Tibial artery (tissue), 4 donors: ENCODE results near the gene ANGPTL2.

ENCODE experiments used
- DNase-seq, 2 donors: peaks; one replicate each; pipeline ENCODE4 v3.0.0-alpha.2; 2019
- H3K27ac ChIP-seq, 2 donors: fragments of 200-600 bp; sonication (generic) in 1 of 2; 1 replicate in 1 of 2; 2 replicates in 1 of 2; pipeline ENCODE4 v1.5.1; 2018 to 2019; ENCODE audit warnings: mild to moderate bottlenecking in 1 of 2
- H3K27me3 ChIP-seq, 2 donors: fragments of 200-600 bp; sonication (generic) in 1 of 2; one replicate each; pipeline versions ENCODE4 v1.5.1 to v1.6.0; 2016 to 2019
- H3K36me3 ChIP-seq, 3 donors: fragments of 200-600 bp; sonication (generic) in 2 of 3; one replicate each; pipeline ENCODE4 v1.5.1; 2016 to 2019; ENCODE audit warnings: mild to moderate bottlenecking in 2 of 3
- H3K4me1 ChIP-seq, 4 donors: fragments of 200-600 bp; sonication (generic) in 2 of 4; 1 replicate in 3 of 4; 2 replicates in 1 of 4; pipeline ENCODE4 v1.5.1; 2016 to 2019
- H3K4me3 ChIP-seq, 2 donors: fragments of 200-600 bp; sonication (generic) in 1 of 2; 1 replicate in 1 of 2; 2 replicates in 1 of 2; pipeline ENCODE4 v1.5.1; 2018 to 2019; ENCODE audit warnings: mild to moderate bottlenecking in 2 of 2
- H3K9me3 ChIP-seq, 3 donors: fragments of 200-600 bp; sonication (generic) in 1 of 3; one replicate each; pipeline ENCODE4 v1.5.1; 2016 to 2019
- intact Hi-C: fragments of 100-400 bp; cut with DNase I; formaldehyde crosslinking; loops from one replicate; pipeline ENCODE4 v1.15.0; 2023; ENCODE audit warnings: low total_unique reads
- TF ChIP-seq, protein P1 (sequence below), 2 experiments: fragments of 200-600 bp in 1 of 2; fragments of 450-650 bp in 1 of 2; IDR thresholded peaks; one replicate each; pipeline ENCODE4 v1.5.1; 2017 to 2019; ENCODE audit warnings: antibody characterized with exemption in 2 of 2, mild to moderate bottlenecking in 1 of 2, moderate library complexity in 1 of 2

The ANGPTL2 gene

DNA sequence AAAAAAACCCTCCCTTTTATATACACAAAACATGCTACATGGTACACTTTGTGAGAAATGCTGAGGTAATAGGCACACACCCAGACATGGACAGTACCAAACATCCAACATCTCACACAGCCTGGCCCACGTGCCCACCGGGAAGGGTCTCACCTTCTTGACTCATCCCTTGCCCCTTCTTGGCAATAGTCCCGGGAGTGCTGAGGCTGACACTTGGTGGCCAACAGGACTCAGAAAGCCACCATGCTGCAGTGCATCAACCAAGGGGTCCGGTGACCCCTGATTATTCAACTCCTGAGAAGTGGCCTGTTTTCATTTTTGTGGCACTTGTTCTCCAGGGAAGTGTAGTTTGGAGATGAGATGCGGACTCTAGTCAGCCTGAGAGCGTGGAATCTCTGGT lies 35.0 kb downstream of the ANGPTL2 start:
- DNase-seq: no peak
- no peak overlapping the region for H3K27ac ChIP-seq
- H3K4me3 ChIP-seq: no peak overlapping the region
- intact Hi-C loops: no loop called here
- no peaks in the 10 kb centered on the region for H3K27me3 ChIP-seq
- H3K4me1 ChIP-seq: peaks cover 0 to 10% (median 4%) of the 10 kb centered on the region in 4 donors
- H3K9me3 ChIP-seq: no peaks in the 10 kb centered on the region
- H3K36me3 ChIP-seq: peaks cover 14 to 59% (median 53%) of the 10 kb centered on the region in 3 donors
- TF ChIP-seq, protein P1, sequence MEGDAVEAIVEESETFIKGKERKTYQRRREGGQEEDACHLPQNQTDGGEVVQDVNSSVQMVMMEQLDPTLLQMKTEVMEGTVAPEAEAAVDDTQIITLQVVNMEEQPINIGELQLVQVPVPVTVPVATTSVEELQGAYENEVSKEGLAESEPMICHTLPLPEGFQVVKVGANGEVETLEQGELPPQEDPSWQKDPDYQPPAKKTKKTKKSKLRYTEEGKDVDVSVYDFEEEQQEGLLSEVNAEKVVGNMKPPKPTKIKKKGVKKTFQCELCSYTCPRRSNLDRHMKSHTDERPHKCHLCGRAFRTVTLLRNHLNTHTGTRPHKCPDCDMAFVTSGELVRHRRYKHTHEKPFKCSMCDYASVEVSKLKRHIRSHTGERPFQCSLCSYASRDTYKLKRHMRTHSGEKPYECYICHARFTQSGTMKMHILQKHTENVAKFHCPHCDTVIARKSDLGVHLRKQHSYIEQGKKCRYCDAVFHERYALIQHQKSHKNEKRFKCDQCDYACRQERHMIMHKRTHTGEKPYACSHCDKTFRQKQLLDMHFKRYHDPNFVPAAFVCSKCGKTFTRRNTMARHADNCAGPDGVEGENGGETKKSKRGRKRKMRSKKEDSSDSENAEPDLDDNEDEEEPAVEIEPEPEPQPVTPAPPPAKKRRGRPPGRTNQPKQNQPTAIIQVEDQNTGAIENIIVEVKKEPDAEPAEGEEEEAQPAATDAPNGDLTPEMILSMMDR (IDR thresholded peaks at IDR 0.05): no peak

DNA sequence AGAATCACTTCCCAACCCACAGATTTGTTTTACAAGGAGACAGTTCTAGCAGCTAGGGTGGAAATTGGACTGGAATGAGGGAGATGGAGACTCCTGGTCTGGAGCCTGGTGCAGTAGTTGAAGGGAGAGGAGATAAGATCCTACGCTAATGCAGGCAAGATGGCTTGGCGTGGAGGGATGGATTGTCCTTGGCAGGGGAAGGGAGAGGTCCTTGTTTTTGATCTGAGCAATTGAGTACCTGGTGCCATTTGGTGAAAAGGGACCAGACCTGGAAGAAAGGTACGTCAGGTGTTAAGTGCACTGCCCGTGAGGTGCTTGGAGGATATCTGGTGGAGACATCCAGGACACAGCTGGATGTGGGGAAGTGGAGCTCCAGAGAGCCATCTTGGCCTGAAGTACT lies 35.7 kb downstream of the ANGPTL2 start:
- intact Hi-C loops: no loop called here
- TF ChIP-seq, protein P1 (IDR thresholded peaks at IDR 0.05): no peak
- Histone ChIP-seq H3K36me3 (peaks cover 7 to 53% (median 48%) of the 10 kb centered on the region in 3 donors), H3K4me3 (no peak overlapping the region), H3K4me1 (peaks cover 0 to 10% (median 4%) of the 10 kb centered on the region in 4 donors), H3K9me3 (no peaks in the 10 kb centered on the region), H3K27ac (no peak overlapping the region), H3K27me3 (no peaks in the 10 kb centered on the region)
- no peak for DNase-seq

DNA sequence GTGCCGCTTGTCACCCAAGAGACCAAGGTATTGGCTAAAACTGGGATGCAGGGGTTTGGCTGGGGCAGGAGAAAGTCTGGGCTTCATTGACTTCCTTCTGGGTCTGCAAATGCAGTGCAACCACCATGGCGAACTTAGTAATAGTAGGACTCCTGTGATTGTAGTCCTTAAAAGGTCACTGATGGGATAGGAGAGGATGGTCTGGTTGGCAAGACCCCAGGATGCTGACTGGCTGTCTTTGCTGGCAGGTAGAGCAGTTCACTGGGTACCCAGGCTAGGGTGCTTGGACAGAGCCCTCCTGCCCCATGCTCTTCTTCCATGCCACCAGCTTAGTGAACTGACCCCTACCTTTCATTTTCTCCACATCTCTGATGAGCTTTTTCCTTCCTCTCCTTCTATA lies 37.2 kb downstream of the ANGPTL2 start:
- Histone ChIP-seq H3K27me3 (no peaks in the 10 kb centered on the region), H3K4me1 (peaks cover 0 to 5% (median 3%) of the 10 kb centered on the region in 4 donors), H3K27ac (no peak overlapping the region), H3K36me3 (peaks cover 6 to 37% (median 32%) of the 10 kb centered on the region in 3 donors), H3K4me3 (no peak overlapping the region), H3K9me3 (no peaks in the 10 kb centered on the region)
- intact Hi-C loops: no loop called here
- no peak for DNase-seq
- TF ChIP-seq, protein P1 (IDR thresholded peaks at IDR 0.05): no peak

DNA sequence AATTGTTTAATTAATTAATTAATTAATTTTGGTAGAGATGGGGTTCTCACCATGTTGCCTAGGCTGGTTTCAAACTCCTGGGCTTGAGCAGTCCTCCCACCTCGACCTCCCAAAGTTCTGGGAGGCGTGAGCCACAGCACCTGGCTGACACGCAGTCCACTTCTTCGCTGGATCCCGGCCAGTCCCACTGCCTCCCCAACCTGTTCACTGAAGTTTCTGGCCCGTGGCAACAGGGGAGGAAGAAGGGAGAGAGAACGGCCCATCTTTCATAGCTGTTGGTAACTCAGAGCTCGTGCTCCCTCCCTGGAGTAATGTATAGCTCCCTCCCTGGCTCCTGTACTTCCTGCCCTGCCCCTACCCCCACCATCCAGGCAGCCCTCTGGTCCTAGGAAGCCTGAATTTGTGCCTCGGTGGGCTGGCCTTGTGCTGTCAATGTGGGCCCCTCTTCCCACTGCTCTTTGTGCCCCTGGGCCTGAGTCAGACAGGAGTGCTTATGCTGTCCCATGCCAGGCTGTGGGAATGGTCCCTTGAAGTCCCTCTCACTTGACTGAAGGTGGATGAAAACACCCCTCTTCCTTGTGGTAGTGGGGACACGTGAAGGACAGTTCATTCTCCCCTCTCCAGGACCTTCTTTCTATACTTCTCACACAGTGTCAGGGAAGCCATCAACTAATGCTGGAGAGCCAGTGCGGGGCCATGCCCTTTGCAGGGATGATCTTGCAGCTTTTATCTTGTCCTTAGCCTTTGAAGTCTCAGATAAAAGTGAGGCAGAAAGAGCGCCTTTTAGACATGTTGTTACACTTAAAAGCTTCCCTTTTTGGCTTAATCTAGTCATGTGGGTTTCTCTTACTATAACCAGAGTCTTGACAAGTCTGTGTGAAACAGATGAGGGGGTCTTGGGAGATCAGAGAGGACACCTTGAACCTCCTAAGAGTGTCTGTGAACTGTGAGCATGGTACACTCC lies 38.1 kb downstream of the ANGPTL2 start:
- DNase-seq: no peak
- H3K27me3 ChIP-seq: no peaks in the 10 kb centered on the region
- peaks cover 6 to 30% (median 26%) of the 10 kb centered on the region in 3 donors for H3K36me3 ChIP-seq
- H3K4me1 ChIP-seq: peaks cover 0 to 4% (median 0%) of the 10 kb centered on the region in 4 donors
- no peak overlapping the region for H3K27ac ChIP-seq
- no peaks in the 10 kb centered on the region for H3K9me3 ChIP-seq
- TF ChIP-seq, protein P1 (IDR thresholded peaks at IDR 0.05): no peak
- intact Hi-C loops: no loop called here
- no peak overlapping the region for H3K4me3 ChIP-seq

DNA sequence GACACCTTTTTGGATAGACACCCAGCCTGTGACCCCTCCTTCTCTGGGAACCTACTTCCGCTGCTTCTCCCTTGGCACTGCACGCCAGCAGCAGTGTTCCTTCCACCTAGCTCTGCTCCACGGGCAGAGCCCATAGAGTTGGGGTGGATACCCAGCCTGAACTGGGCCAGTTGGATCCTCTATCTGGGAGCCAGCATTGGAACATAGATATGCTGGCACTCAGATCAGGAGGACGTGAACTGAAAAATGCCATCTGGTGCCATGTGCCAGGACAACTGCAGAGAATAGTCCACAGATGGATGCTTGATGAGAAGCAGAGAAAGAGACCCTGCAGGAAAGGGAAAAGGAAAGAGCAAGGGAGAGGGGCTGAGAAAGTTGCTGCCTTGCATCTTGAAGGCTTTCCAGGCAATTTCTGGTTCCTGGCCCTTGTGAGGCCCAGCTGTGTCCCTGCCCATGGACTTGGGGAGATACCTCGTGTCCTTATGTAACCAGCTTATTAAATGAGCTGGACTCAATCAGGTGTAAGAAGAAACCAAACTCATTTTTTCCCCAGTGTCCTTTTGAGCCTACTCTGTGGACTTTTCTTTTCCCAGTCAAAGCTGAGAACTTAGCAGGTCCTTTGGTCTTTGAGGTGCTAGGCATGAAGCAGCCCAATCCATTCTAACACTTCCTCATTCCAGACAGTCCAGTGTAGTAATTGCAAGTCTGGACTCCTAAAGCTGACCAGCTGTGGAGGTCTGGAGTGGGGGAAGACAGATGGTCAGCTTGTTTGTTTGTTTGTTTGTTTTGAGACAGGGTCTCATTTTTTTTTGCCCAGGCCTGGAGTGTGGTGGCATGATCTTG lies 39.1 kb downstream of the ANGPTL2 start:
- TF ChIP-seq, protein P1 (IDR thresholded peaks at IDR 0.05): no peak
- H3K9me3 ChIP-seq: no peaks in the 10 kb centered on the region
- no peak for DNase-seq
- H3K36me3 ChIP-seq: peaks cover 6 to 20% (median 16%) of the 10 kb centered on the region in 3 donors
- no peak overlapping the region for H3K4me3 ChIP-seq
- H3K4me1 ChIP-seq: no peaks in the 10 kb centered on the region
- intact Hi-C loops: no loop called here
- H3K27me3 ChIP-seq: no peaks in the 10 kb centered on the region
- no peak overlapping the region for H3K27ac ChIP-seq
